ENCODE measurements around the gene IL4R. TPM values are rescaled to one million over a fixed set of nuclear protein-coding genes. Genes with fewer than 3 reads are reported as not detected.
A peak's percentile ranks its signal among the peaks of the same experiment; 100 is the strongest.

The IL4R gene
- total and polyA plus RNA-seq, 2 of the 13 experiments (the other 11 are each of a cell fraction or from before 2014, with no cell fraction given), result 15.9 to 49.6 TPM

DNA sequence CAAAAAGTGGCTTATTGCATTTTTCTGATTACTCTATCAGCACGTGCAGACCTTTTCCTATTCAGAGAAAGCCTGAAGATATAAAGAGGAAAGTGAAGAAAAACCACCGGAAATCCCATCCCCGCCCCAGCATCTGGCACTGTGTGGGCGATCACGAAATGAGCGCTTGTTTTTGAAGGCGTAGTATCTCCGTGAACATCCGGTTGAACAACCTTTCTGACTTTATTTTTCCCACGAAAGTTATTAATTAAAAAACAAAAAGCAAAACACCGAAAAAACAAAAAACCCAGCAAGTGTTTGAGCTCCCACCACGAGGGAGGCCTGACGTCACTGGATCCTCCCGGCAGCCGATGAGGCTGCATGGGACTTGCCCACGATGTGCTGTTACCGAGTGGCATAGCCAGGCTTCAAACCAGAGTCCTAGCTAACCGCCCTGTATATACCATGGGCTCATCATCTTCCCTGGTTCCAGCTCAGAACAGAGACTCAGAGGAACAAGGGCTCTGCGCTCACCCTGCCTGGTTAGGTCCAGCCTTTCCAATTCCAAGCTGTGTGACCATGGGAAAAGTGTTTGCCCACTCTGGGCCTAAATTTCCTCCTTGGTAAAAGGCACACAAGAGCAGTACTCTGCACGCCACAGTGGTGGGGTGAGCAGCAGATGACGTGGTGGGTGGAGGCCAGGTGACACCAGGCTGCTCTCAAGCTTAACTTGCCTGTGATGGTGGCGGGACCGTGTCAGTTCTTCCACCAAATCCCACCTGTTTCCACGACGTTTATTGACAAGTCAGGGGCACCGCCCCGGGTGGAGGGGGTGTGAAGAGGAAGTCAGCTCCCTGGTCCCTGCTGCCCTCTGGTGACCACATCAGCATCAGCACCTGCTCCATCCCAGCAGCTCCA lies 53.9 kb downstream of the IL4R start (continued):
- TF ChIP-seq, protein P1, sequence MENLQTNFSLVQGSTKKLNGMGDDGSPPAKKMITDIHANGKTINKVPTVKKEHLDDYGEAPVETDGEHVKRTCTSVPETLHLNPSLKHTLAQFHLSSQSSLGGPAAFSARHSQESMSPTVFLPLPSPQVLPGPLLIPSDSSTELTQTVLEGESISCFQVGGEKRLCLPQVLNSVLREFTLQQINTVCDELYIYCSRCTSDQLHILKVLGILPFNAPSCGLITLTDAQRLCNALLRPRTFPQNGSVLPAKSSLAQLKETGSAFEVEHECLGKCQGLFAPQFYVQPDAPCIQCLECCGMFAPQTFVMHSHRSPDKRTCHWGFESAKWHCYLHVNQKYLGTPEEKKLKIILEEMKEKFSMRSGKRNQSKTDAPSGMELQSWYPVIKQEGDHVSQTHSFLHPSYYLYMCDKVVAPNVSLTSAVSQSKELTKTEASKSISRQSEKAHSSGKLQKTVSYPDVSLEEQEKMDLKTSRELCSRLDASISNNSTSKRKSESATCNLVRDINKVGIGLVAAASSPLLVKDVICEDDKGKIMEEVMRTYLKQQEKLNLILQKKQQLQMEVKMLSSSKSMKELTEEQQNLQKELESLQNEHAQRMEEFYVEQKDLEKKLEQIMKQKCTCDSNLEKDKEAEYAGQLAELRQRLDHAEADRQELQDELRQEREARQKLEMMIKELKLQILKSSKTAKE (CRISPR knock-in tag; IDR thresholded peaks at IDR 0.05; ENCODE audit: borderline replicate concordance), result 0 out of 2 replicates have a peak, but pooled peaks have one; percentile 6
- TF ChIP-seq ZNF761 (CRISPR knock-in tag; conservative IDR thresholded peaks at IDR 0.05) (no peak), MLX (CRISPR knock-in tag; IDR thresholded peaks at IDR 0.05) (no peak), ZBTB2 (CRISPR knock-in tag; IDR thresholded peaks at IDR 0.05; ENCODE audit: low read depth) (no peak), TRIM24 (CRISPR knock-in tag; IDR thresholded peaks at IDR 0.05) (no peak), TCF12 (IDR thresholded peaks at IDR 0.05) (no peak), TCF12 (CRISPR knock-in tag; IDR thresholded peaks at IDR 0.05) (no peak), ISX (CRISPR knock-in tag; conservative IDR thresholded peaks at IDR 0.05) (no peak), ZNF883 (CRISPR knock-in tag; IDR thresholded peaks at IDR 0.05; ENCODE audit: not compliant biosample characterization) (no peak), ZSCAN30 (CRISPR knock-in tag; IDR thresholded peaks at IDR 0.05) (no peak), IKZF1 (IDR thresholded peaks at IDR 0.05) (no peak), MAX (IDR thresholded peaks at IDR 0.05) (peak; percentile 42; the same call in 1 of the 2 replicates), LCORL (IDR thresholded peaks at IDR 0.05) (no peak), LCORL (CRISPR knock-in tag; IDR thresholded peaks at IDR 0.05) (no peak), ZC3H13 (CRISPR knock-in tag; IDR thresholded peaks at IDR 0.05) (no peak), ZSCAN25 (CRISPR knock-in tag; IDR thresholded peaks at IDR 0.05) (no peak), MZF1 (CRISPR knock-in tag; IDR thresholded peaks at IDR 0.05; ENCODE audit: borderline replicate concordance) (no peak), RBM39 (IDR thresholded peaks at IDR 0.05; ENCODE audit: low read depth, low read length, poor library complexity, severe bottlenecking) (peak; percentile 15)
- TF ChIP-seq, protein P2, sequence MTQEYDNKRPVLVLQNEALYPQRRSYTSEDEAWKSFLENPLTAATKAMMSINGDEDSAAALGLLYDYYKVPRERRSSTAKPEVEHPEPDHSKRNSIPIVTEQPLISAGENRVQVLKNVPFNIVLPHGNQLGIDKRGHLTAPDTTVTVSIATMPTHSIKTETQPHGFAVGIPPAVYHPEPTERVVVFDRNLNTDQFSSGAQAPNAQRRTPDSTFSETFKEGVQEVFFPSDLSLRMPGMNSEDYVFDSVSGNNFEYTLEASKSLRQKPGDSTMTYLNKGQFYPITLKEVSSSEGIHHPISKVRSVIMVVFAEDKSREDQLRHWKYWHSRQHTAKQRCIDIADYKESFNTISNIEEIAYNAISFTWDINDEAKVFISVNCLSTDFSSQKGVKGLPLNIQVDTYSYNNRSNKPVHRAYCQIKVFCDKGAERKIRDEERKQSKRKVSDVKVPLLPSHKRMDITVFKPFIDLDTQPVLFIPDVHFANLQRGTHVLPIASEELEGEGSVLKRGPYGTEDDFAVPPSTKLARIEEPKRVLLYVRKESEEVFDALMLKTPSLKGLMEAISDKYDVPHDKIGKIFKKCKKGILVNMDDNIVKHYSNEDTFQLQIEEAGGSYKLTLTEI (CRISPR knock-in tag; conservative IDR thresholded peaks at IDR 0.05), result no peak
- TF ChIP-seq, protein P3, sequence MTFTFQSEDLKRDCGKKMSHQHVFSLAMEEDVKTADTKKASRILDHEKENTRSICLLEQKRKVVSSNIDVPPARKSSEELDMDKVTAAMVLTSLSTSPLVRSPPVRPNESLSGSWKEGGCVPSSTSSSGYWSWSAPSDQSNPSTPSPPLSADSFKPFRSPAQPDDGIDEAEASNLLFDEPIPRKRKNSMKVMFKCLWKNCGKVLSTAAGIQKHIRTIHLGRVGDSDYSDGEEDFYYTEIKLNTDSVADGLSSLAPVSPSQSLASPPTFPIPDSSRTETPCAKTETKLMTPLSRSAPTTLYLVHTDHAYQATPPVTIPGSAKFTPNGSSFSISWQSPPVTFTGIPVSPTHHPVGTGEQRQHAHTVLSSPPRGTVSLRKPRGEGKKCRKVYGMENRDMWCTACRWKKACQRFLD (CRISPR knock-in tag; IDR thresholded peaks at IDR 0.05; ENCODE audit: borderline replicate concordance), result no peak
- TF ChIP-seq, protein P4, sequence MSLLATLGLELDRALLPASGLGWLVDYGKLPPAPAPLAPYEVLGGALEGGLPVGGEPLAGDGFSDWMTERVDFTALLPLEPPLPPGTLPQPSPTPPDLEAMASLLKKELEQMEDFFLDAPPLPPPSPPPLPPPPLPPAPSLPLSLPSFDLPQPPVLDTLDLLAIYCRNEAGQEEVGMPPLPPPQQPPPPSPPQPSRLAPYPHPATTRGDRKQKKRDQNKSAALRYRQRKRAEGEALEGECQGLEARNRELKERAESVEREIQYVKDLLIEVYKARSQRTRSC (CRISPR knock-in tag; IDR thresholded peaks at IDR 0.05; ENCODE audit: low read depth), result no peak

All from HepG2 (cell line).